GM18505 (cell line): ENCODE results near the gene C1orf210.

Experiments used
- ATAC-seq: cut with Tn5 transposase; IDR thresholded peaks from one replicate; pipeline ENCODE4 v1.9.1; 2021; ENCODE audit not compliant: unreplicated experiment
- POLR2A ChIP-seq: IDR thresholded peaks from 4 replicates; pipeline ENCODE4 v1.6.1; 2011; ENCODE audit warnings: borderline replicate concordance; ENCODE audit not compliant: insufficient read depth, insufficient read length; ENCODE audit errors: extremely low read depth

The C1orf210 gene

GRCh38 chr1:43307458-43308158 lies 22.2 kb upstream of the C1orf210 start:
- TF ChIP-seq POLR2A = no peak
- no peak for ATAC-seq

- TF ChIP-seq POLR2A = no peak
- no peak for ATAC-seq
Observed at GRCh38 chr1:43306688-43307457, 21.5 kb upstream of the C1orf210 start.

- no peak for ATAC-seq
- TF ChIP-seq POLR2A = no peak
Observed at GRCh38 chr1:43305926-43306687, 20.7 kb upstream of the C1orf210 start.

GRCh38 chr1:43305461-43305860 lies 20.1 kb upstream of the C1orf210 start:
- no peak for ATAC-seq
- TF ChIP-seq POLR2A = no peak

GRCh38 chr1:43304771-43305300 lies 19.5 kb upstream of the C1orf210 start:
- TF ChIP-seq POLR2A = no peak
- no peak for ATAC-seq

GRCh38 chr1:43304314-43304681 lies 18.9 kb upstream of the C1orf210 start:
- ATAC-seq = no peak
- no peak for TF ChIP-seq POLR2A

- TF ChIP-seq POLR2A = no peak
- ATAC-seq = no peak
Observed at GRCh38 chr1:43303471-43304313, 18.3 kb upstream of the C1orf210 start.

GRCh38 chr1:43302721-43303470 lies 17.5 kb upstream of the C1orf210 start:
- no peak for ATAC-seq
- no peak for TF ChIP-seq POLR2A

GRCh38 chr1:43302201-43302600 lies 16.8 kb upstream of the C1orf210 start:
- TF ChIP-seq POLR2A = no peak
- no peak for ATAC-seq

- no peak for TF ChIP-seq POLR2A
- ATAC-seq = no peak
Observed at GRCh38 chr1:43300378-43301094, 15.2 kb upstream of the C1orf210 start, which contains the start of gene TIE1. Gene TIE1 (plus strand): TSS chr1:43300982. CDS start chr1:43301072, 90 bp downstream.

GRCh38 chr1:43299101-43299500 lies 13.7 kb upstream of the C1orf210 start:
- no peak for ATAC-seq
- no peak for TF ChIP-seq POLR2A
